Sciatic nerve (tissue), 2 donors: ENCODE measurements around the gene BTBD9. TPM values are rescaled to one million over a fixed set of nuclear protein-coding genes. Genes with fewer than 3 reads are reported as not detected.

Source experiments
- ATAC-seq: fragments of 200-7000 bp; cut with Tn5 transposase; one replicate; pipeline ENCODE4 v1.9.1; 2020; ENCODE audit warnings: mild to moderate bottlenecking, moderate library complexity
- DNase-seq: peaks from one replicate; pipeline ENCODE4 v3.0.0-alpha.2; 2020; ENCODE audit warnings: low spot score
- intact Hi-C: fragments of 100-400 bp; cut with DNase I; formaldehyde crosslinking; loops from one replicate; pipeline ENCODE4 v1.14.2; 2022
- total RNA-seq: library from RNA; stranded (reverse); fragmentation: NEBNext Ultra II Directional; extraction: Animal tissue kit (Norgen Biotek cat#: 25700); gene quantifications from one replicate; pipeline ENCODE4 v1.2.1, GENCODE V29; 2021
- donor health status: DM: no; HTN: no; CAD: no.
- donor health status: DM: no; HTN: no; CAD: no.

BTBD9 gene
- total RNA-seq, 1 donor from 2014 or later = 22.4 TPM

DNA sequence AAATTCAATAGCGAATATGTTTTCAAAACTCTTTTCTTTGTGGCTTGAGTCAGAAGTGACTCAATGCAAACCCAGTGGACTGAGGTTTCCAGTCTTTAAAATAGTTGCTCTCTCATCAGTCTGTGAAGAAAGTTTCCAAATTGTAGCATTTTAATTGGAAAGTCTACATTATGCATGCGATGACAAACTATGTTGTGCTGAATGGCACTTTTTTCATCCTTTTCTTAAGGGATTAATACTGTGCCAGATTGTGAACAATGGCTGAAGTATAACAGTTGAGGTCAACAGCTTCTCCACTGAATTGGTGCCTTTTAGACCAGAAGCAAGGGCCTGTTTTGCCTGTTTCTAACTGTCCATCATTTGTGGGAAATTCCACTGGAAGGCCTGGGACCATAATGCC, 377.1 kb downstream of the BTBD9 start:
- DNase-seq (no peak), ATAC-seq (no peak)
- intact Hi-C loops = no loop called here

DNA sequence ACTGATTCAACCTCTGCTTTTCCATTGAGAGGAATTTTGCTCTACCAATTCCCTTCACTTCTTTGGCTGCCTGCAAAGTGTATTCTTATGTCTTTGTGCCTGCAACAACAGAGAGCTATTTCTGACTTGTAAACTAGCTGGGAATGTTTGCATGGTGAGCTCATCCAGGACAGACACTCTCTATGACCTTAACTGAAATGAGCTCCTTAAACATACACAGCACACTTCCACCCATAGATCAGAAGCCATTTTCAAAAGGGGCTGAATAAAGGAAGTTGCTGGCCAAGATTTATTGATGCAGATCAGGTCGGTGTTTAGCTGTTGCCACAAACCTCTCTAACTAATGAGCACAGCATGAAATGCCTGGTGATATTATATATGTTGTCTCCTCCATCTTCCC, 377.7 kb downstream of the BTBD9 start:
- DNase-seq = no peak
- ATAC-seq = peak; percentile 34
- intact Hi-C loops = no loop called here

DNA sequence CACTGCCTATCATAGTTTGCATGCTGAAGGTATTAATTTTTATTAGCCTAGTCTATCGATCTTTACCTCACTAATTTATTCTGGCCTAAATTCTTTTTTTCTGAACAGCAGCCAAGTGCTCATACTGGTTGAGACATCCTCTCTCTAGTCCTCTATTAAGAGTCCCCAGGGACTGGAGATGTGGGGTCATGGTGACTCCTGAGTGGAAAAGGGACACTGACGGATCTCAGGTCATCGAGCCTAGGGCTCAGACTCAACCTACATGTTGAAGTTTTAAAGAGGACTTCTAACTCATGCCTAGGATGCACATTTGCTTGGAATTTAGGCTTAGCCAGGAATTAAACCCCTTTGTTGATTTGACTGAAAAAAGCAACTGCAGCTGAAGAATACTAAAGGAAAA, 378.1 kb downstream of the BTBD9 start:
- DNase-seq = no peak
- intact Hi-C loops = no loop called here
- ATAC-seq = no peak

DNA sequence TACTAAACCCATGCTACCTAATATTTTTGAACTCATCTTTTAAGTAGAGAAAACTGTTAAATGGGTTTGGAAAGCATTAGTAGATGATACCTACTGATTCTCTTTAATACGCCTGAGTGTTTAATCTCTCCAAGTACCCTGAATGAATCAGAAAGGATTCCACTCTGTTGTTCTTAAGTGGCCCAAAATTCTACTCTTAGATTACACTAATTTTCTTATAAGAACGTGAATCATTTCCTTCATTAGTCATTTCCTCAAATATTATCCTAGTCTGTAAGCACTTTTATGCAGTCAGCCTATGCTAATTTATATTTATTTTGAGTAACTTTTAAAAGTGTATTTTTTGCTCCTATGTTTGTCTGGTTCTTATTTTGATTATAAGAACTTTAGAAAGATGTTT, 380.0 kb downstream of the BTBD9 start:
- intact Hi-C loops = no loop called here
- ATAC-seq = no peak
- DNase-seq = no peak

DNA sequence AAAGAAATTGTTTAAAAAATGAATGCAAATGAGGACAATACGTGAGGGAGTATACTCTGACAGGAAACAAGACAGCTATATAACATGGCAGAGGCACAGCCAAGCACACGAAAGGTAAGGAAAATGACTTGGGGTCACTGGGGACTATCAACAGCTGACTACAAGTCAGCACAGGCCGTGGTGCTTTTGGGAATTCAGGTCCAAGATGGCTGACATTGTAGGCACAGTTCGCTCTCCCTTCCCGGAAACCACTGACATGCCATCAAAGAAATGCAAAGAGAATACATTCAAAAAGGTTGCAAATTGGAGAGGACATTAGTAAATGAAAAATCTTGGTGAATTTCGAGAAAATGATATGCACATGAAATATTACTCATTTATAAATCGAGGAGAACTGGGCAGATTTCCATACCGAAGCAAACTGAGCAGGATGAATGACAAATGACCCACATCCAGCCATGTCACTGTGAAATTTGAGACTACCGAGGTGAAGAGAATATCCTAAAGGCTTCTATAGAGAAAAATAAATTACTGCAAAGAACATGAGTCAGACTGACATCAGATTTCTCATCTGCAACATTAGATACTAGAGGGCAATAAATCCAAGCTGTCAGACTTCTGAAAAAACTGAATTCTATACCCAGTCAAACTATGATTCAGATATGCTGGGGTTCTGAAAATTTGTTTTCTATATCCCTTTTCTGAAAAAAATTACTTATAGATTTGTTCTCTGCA, 391.1 kb downstream of the BTBD9 start:
- intact Hi-C loops = no loop called here
- ATAC-seq (no peak), DNase-seq (no peak)

DNA sequence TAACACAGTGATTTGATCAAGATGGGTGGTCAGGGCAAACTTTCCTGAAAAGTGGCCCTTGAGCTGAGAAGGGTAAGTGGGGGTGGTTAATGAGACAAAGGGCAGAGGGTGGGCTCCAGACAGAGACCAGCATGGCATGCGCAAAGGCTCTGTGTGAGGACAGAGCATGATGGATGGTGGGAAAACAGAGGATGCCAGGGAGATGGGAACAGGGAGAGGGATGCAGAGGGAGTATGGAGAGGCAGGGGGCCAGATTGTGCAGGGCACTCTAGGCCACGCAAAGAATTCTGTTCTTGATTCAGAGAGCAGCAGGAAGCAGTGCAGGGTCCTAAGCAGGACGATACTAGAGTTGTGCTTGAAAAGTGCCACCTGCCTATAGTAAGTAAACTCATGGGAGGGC, 394.4 kb downstream of the BTBD9 start:
- ATAC-seq = no peak
- intact Hi-C loops = no loop called here
- no peak for DNase-seq

DNA sequence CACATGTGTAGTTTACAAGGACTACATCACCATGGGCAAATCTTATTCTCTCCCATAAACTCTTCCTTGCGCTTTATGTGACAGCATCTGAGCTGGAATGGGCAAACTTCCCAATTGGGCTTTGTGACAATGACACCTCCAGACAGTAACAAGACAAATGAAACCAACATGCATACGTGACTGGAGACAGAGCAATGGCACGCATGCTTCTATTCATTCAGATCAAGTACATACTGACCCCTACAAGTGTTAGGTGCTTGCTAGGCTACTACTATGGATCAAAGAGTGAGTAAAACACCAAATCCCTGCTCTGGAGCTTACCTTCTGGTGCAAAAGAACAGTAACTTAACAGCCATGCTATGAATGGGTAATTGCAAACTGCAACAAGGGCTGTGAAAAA, 394.9 kb downstream of the BTBD9 start:
- ATAC-seq = no peak
- DNase-seq = no peak

DNA sequence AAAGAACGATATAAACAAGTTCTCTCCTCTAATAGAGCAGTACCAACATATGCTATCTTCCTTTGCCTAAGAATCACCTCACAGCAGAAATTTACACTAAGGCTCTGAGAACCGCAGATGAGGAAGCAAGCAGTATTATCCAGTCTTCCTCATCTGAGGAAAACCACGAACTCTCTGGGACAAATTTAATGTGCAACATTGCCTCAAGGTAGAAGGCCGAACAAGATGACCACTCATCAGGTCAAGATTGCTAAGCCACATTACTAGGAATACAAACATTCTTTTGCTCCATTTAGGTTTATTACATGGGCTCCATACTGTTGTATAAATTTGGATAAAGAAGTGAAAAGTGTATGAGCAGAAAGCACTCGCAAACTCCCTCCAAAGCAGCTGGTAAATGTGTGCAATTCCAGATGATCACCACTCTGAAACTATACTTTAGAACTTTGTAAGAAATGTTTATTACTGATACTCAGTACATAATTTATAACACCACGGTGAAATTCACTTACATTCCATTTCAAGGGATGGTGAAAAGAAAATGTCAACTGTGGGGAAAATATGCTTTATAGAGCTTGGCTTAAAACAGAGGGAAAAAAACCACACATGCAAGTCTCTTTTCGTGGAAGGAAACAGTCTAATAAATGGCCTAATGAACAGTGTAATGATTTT, 398.4 kb downstream of the BTBD9 start:
- no peak for ATAC-seq
- DNase-seq = no peak
- intact Hi-C loops = no loop called here

More for the DNA sequence above, 394.9 kb downstream of the BTBD9 start:
- intact Hi-C loops = no loop called here

DNA sequence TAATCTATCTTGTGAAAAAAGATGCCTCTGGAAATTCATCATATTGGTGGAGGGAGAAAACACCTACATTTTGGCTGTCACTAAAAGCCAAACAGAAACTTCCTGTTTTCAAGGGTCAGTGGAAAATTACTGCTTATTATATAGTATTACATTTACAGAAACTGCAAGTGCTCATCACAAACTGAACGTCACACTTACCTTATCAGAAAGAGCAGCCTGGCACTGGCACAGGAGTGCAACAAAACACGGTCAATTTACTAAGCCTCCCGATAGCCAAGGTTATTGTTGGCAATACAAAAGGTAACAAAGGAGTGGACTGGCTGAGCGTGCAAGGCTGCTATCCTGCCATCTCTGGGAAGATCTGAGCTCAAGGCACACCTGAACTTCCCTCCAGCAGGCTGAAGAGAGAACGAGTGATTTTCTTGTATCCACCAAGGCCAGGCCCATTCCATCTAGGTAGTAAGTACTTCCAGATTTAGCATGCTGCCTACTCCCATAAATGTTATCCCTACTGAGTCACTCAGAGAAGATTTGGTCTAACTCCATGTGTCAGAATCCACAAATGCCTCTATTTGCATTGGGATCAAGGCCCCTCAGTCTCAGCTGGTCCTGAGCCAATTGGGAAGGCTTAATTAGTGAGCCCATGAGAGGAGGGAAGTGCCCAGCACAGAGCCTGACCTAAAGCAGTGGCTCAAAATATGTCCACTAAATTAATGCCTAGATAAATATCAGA, 399.8 kb downstream of the BTBD9 start:
- ATAC-seq = no peak
- intact Hi-C loops = no loop called here
- no peak for DNase-seq

DNA sequence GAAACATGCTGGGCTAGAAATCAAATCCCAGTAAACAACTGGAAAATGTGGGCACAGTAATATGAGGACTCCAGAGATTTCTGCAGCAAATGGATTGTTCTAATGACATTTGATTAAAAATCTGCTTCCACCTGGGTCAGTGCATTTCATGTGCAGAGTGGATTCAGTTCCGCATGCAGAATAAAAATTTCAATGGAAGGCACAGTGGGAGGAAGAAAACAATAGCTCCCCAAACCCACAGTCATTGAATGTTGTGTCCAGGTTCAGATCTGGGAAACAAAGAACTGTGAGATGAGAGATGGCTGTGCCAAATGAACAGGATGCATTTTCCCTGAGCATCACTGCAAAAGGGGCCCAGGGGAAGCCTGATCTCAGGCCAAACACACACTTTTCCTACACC, 403.1 kb downstream of the BTBD9 start:
- DNase-seq (no peak), ATAC-seq (no peak)
- intact Hi-C loops = no loop called here

DNA sequence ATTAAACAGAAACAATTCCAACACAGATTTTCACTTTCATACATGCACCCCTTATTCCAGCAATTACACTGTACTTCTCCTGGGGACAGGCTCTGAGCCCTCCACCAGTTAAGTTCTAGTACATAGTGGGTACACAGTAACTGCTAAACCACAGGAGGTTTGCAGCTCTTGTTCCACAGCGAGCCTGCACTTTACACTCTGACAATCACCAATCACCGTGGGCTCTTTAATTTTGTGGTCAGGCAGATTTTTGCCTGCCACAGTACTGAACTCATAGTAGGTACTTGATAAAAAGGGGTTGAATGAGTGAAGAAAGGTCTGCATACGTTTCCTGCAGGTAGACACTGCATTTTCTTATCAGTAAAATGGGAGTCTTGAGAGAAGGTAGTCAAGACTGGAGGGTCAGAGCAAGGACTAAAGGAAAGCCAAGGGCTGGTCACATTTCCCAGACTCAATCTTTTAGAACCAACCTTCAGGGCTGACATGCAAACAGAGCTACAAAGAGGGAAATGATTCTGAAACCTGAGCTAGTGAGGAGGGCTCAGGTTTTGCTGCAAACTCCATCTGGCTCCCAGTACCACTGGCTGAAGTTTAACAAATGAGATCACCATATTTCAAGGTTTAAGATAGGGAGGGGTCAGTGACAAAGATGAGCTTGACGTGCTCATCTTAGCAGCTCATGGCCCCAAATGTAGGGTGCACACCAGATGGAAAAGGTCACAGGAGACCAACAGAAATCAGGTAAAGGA, 404.6 kb downstream of the BTBD9 start:
- DNase-seq = no peak
- no peak for ATAC-seq
- intact Hi-C loops = no loop called here

DNA sequence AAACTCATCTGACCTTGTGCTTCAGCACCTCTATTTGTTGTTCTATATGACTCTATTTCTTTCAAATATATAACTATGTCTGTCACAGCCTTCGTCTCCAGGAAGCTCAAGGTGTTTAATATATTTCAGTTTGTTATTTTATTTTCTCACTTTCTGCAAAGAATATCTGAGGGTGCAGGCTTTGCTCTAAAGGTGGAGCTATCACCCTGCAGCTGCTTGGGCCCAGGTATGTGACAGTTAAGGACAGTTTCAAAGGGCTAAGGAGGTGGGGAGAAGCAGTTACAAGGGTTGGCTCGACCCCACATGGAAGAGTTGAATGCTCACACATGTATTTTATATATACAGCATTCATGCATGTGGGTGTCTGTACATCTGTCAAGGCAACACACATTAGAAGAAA, 405.6 kb downstream of the BTBD9 start:
- intact Hi-C loops = no loop called here
- ATAC-seq = no peak
- no peak for DNase-seq

DNA sequence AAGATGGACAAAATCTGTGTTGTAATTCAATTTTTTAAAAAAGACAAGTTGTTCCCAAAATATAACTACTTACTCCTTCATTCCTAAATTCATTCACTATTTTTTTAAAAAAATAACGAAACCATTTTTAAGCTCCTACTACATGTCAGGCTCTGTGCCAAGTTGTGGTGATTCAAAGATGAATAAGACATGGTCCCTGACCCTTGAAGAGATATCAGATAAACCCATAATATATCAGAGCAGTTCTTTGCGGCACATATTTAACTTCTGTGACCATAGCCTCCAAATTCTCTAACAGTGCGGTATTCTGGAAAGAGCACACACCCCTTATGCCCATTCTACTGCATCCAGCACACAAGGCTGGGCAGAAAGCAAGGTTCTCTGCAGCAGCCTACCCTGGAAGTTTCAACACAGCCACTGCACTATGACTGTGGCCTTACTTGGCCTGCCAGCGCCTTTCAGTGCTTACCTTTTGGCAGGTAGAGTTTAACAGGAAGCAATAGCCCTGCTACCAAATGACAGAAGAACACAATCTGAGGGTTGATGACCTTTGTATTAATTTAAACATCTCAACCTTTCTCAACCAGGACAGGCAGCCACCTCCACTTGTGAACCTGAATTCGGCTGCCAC, 406.5 kb downstream of the BTBD9 start:
- intact Hi-C loops = no loop called here
- ATAC-seq (no peak), DNase-seq (no peak)

DNA sequence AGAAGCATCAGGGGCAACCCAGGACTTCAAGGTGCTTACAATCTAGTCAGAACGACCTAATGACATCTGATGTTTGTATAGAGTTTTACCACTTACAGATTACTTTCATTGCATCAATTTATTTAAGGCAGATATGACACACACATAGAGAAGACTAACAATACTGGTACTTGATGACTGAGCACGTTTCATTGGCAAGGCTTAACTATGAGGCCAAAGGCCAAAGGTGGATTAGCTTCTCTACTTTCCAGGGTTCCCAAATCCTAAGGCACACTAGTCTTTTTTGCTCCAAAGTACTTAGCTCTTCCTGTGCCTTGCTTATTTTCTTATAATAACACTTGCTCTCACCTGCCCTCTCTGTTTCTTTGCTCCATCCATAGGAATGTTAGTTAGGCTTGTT, 414.0 kb downstream of the BTBD9 start:
- intact Hi-C loops = no loop called here
- ATAC-seq (no peak), DNase-seq (no peak)

DNA sequence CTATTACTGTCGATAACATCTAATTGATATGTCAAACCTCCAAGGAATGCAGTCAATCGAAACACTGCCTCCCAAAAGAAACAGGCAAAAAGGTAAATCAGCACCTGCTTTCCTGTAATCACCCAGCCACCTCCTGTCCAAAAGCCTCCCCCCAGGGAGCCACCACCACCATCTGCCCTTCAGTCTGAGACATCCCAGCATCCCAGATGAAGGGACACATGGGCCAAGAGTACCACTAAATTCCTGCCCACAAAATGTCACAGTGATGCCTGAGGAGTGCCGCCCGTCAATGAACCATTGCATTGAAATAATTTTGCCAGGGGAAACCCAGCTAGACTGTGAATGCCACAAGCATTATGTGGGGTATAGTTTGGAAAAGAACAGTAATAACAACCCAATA, 418.5 kb downstream of the BTBD9 start:
- intact Hi-C loops = no loop called here
- ATAC-seq (no peak), DNase-seq (no peak)

DNA sequence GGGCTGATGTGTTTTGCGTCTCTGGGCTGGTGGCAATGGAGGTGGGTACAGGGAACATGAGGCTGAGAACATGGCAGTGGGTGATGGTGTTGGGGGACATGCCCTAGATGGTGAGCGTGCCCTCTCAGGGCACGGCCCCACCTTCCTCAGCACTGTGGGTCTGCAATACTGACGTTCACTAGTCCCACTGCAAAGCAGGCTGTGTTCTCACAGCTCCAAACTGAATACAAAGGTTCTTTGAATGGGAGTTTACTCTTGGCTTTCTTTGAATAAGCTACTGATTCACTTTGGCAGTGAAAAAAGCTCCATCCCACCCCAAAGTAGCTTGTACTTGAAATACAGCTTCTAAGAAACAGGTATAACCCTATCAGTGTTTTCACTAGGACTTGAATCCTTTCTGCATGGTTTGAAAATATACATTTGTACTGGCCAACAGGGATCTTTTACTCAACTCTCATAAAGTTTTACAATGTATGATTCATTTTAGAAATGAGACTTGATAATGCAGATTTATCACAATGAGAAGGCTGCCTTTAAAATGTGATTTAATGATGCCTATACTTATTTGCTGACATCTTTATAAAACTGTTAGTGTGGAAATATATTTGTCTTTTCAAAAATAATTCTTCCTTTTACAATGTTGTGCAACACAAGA, 419.5 kb downstream of the BTBD9 start:
- ATAC-seq = peak; percentile 65
- intact Hi-C loops = no loop called here

DNA sequence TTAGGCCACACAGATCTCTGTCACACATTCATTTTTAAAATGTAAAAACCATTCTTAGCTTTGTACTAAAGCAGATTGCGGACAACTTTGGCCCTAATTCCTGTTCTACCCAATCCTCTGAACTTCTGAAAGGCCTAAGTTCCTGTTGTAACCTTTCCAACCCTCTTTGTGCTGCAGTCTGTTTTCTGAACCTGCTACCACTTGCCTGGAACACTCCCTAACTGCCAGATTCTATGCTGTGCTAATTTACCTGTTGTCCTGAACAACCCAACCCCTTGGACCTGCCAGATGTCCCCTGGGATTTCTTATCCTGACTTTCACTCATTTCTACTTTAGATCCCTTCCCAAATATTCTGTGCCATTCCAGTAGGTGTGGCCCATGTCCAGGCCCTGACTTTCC, 421.5 kb downstream of the BTBD9 start:
- no peak for ATAC-seq
- intact Hi-C loops = no loop called here
- no peak for DNase-seq

More for the DNA sequence above, 419.5 kb downstream of the BTBD9 start:
- no peak for DNase-seq

DNA sequence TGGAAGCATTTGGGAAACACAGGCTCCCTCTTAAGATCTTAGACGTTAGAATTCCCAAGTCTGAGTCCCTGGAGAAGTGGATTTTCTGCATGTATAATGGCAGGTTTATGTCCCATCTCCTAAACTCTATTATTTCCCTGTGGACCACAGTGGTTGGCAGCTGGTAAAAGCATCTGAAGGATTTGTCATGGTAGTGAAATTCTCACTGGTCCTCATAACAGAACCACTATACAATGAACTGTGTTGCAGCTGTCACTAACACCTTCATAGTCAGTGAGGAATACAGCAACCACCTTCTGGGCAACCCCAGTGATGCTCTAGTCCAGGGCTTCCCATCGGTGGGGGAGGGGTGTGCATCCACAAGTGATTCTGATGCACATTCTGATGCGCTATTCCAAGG, 423.3 kb downstream of the BTBD9 start:
- ATAC-seq = no peak
- intact Hi-C loops = no loop called here
- DNase-seq = no peak
